CD14-positive monocyte (primary cell): ENCODE data around the gene STRBP. TPM values are rescaled to one million over a fixed set of nuclear protein-coding genes. Genes with fewer than 3 reads are reported as not detected.

ENCODE experiments used
- DNase-seq, 3 donors: peaks; one replicate each; pipeline ENCODE4 v3.0.0-alpha.2; 2011 to 2022
- H2AFZ ChIP-seq: 2 replicates; pipeline ENCODE4 v1.6.0; 2012; ENCODE audit warnings: mild to moderate bottlenecking, low read depth, low read length, inconsistent platforms; ENCODE audit not compliant: insufficient read depth, poor library complexity, severe bottlenecking
- H3K27ac ChIP-seq, 2 donors: 1 replicate in 1 of 2; 2 replicates in 1 of 2; pipeline ENCODE4 v1.5.1; 2012 to 2013; ENCODE audit warnings: low read length in 2 of 2, control low read depth in 1 of 2, inconsistent platforms in 1 of 2, low read depth in 1 of 2, mild to moderate bottlenecking in 1 of 2
- H3K27me3 ChIP-seq, 2 donors: one replicate each; pipeline versions ENCODE4 v1.6.0 to v1.6.1; 2011 to 2013; ENCODE audit warnings: low read length in 2 of 2; ENCODE audit not compliant: control insufficient read depth in 2 of 2, insufficient read depth in 2 of 2
- H3K36me3 ChIP-seq, 2 donors: replicated peaks in 1 of 2; 1 replicate in 1 of 2; 2 replicates in 1 of 2; pipeline versions ENCODE4 v1.5.1 to v1.6.1; 2012 to 2013; ENCODE audit warnings: low read length in 2 of 2, control low read depth in 1 of 2, inconsistent platforms in 1 of 2, mild to moderate bottlenecking in 1 of 2; ENCODE audit not compliant: insufficient read depth in 2 of 2, control insufficient read depth in 1 of 2
- H3K4me1 ChIP-seq, 2 donors: 1 replicate in 1 of 2; 2 replicates in 1 of 2; pipeline versions ENCODE4 v1.5.1 to v1.6.1; 2012 to 2013; ENCODE audit warnings: low read length in 2 of 2, control low read depth in 1 of 2, inconsistent platforms in 1 of 2, mild to moderate bottlenecking in 1 of 2, moderate library complexity in 1 of 2; ENCODE audit not compliant: insufficient read depth in 2 of 2, control insufficient read depth in 1 of 2
- H3K4me2 ChIP-seq: replicated peaks from 2 replicates; pipeline ENCODE3; 2012; ENCODE audit warnings: low read length, moderate library complexity, mild to moderate bottlenecking; ENCODE audit not compliant: poor library complexity, severe bottlenecking; ENCODE audit errors: extremely low read depth
- H3K4me3 ChIP-seq, 3 experiments: fragments of 200-600 bp in 1 of 3; sonication (generic) in 1 of 3; replicated peaks in 1 of 3; 1 replicate in 2 of 3; 2 replicates in 1 of 3; pipeline ENCODE4 v1.5.1; 2011 to 2013; ENCODE audit warnings: low read length in 3 of 3, mild to moderate bottlenecking in 3 of 3, control low read depth in 2 of 3, low read depth in 2 of 3, inconsistent platforms in 1 of 3, moderate library complexity in 1 of 3
- H3K79me2 ChIP-seq: 2 replicates; pipeline ENCODE4 v1.6.0; 2012; ENCODE audit warnings: mild to moderate bottlenecking, control low read depth, inconsistent platforms, low read length, moderate library complexity; ENCODE audit not compliant: insufficient read depth
- H3K9ac ChIP-seq: 2 replicates; pipeline ENCODE4 v1.6.0; 2017; ENCODE audit warnings: low read length, mild to moderate bottlenecking; ENCODE audit not compliant: insufficient read depth, poor library complexity, severe bottlenecking
- H3K9me3 ChIP-seq, 2 donors: replicated peaks in 1 of 2; 1 replicate in 1 of 2; 2 replicates in 1 of 2; pipeline versions ENCODE4 v1.5.1 to v1.6.1; 2012 to 2013; ENCODE audit warnings: low read length in 2 of 2, control low read depth in 1 of 2; ENCODE audit not compliant: control insufficient read depth in 1 of 2, insufficient read depth in 1 of 2
- H4K20me1 ChIP-seq: 2 replicates; pipeline ENCODE4 v1.6.0; 2012; ENCODE audit warnings: mild to moderate bottlenecking, low read length, control low read depth, moderate library complexity; ENCODE audit not compliant: insufficient read depth
- H3K27ac Mint-ChIP-seq, 7 donors: one replicate each; pipeline ENCODE4 v1.8.0; 2020; ENCODE audit warnings: mild to moderate bottlenecking in 7 of 7, mixed read lengths in 7 of 7, moderate library complexity in 6 of 7, inconsistent platforms in 2 of 7
- H3K27me3 Mint-ChIP-seq, 3 donors: one replicate each; pipeline ENCODE4 v1.8.0; 2021 to 2022; ENCODE audit warnings: low read depth in 3 of 3, mild to moderate bottlenecking in 3 of 3, mixed read lengths in 3 of 3, moderate library complexity in 3 of 3, inconsistent platforms in 1 of 3
- H3K36me3 Mint-ChIP-seq, 2 donors: one replicate each; pipeline ENCODE4 v1.8.0; 2020; ENCODE audit warnings: mixed read lengths in 2 of 2, inconsistent platforms in 1 of 2, mild to moderate bottlenecking in 1 of 2
- H3K4me1 Mint-ChIP-seq: one replicate; pipeline ENCODE4 v1.8.0; 2020; ENCODE audit warnings: mild to moderate bottlenecking, mixed read lengths
- H3K4me3 Mint-ChIP-seq, 2 donors: one replicate each; pipeline ENCODE4 v1.8.0; 2020; ENCODE audit warnings: mild to moderate bottlenecking in 2 of 2, mixed read lengths in 2 of 2, moderate library complexity in 1 of 2
- H3K9me3 Mint-ChIP-seq, 7 donors: one replicate each; pipeline ENCODE4 v1.8.0; 2020 to 2022; ENCODE audit warnings: mixed read lengths in 7 of 7, mild to moderate bottlenecking in 6 of 7, moderate library complexity in 6 of 7, inconsistent platforms in 2 of 7
- WGBS: methylation state at CpG from one replicate; pipeline ENCODE4 v1.1.5; 2013; ENCODE audit warnings: missing lambda C conversion rate; ENCODE audit not compliant: insufficient coverage; 5-methylcytosine and 5-hydroxymethylcytosine counted together
- intact Hi-C, 2 donors: fragments of 100-400 bp; cut with micrococcal nuclease; formaldehyde crosslinking; loops; one replicate each; pipeline versions ENCODE4 v1.15.0 to v1.15.1; 2023
- polyA plus RNA-seq, 3 donors: library from polyadenylated mRNA; depleted of rRNA in 1 of 3; unstranded in 2 of 3; stranded (reverse) in 1 of 3; fragments of 300-500 nt in 2 of 3; fragments of >200 nt in 1 of 3; fragmentation: Illumina TruSeq in 2 of 3; gene quantifications; 1 replicate in 2 of 3; 2 replicates in 1 of 3; pipeline ENCODE4 v1.2.3, GENCODE V29; 2012 to 2021
- TF ChIP-seq, protein P1 (sequence below): fragments of 200-600 bp; IDR thresholded peaks from one replicate; pipeline ENCODE4 v1.8.0; 2022; ENCODE audit warnings: antibody characterized with exemption, mild to moderate bottlenecking

Gene STRBP
- polyA plus RNA-seq, 3 donors = 0.97 to 1.9 (median 1.9) TPM

DNA sequence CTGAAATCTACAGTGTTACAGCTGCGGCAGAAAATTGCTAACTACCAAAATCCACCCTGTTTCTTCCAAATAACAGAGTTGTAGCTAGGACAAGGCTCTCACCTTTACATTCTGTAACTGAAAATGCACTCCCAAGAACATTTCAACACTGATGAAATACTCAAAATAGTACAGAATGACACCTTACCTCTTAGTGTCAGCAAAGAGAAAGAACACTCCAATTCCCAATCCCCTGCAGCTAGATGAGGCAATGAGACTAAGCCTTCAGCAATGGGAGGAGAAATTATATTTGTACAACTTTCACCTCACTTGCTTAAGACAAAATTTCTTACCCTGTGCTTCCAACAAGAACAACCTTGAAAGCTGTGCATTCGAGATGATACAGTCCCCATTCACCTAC lies 31.2 kb downstream of the STRBP start:
- Mint-ChIP-seq H3K9me3 (peaks cover 0 to 2% (median 0%) of the 10 kb centered on the region in 7 donors), H3K27ac (no peak overlapping the region), H3K4me3 (no peak overlapping the region), H3K36me3 (no peaks in the 10 kb centered on the region), H3K27me3 (no peaks in the 10 kb centered on the region), H3K4me1 (no peaks in the 10 kb centered on the region)
- no peak overlapping the region for H2AFZ ChIP-seq
- no peak overlapping the region for H3K4me2 ChIP-seq
- H3K27me3 ChIP-seq = no peaks in the 10 kb centered on the region
- no peaks in the 10 kb centered on the region for H4K20me1 ChIP-seq
- H3K4me1 ChIP-seq = no peaks in the 10 kb centered on the region
- H3K27ac ChIP-seq = no peak overlapping the region
- H3K36me3 ChIP-seq = no peaks in the 10 kb centered on the region
- no peaks in the 10 kb centered on the region for H3K9me3 ChIP-seq
- TF ChIP-seq, protein P1, sequence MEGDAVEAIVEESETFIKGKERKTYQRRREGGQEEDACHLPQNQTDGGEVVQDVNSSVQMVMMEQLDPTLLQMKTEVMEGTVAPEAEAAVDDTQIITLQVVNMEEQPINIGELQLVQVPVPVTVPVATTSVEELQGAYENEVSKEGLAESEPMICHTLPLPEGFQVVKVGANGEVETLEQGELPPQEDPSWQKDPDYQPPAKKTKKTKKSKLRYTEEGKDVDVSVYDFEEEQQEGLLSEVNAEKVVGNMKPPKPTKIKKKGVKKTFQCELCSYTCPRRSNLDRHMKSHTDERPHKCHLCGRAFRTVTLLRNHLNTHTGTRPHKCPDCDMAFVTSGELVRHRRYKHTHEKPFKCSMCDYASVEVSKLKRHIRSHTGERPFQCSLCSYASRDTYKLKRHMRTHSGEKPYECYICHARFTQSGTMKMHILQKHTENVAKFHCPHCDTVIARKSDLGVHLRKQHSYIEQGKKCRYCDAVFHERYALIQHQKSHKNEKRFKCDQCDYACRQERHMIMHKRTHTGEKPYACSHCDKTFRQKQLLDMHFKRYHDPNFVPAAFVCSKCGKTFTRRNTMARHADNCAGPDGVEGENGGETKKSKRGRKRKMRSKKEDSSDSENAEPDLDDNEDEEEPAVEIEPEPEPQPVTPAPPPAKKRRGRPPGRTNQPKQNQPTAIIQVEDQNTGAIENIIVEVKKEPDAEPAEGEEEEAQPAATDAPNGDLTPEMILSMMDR = no peak
- H3K79me2 ChIP-seq = no peaks in the 10 kb centered on the region
- 100% methylated on average over 2 of the region's 2 CpGs for WGBS
- intact Hi-C loops = no loop called here
- H3K9ac ChIP-seq = no peak overlapping the region
- DNase-seq = no peak
- H3K4me3 ChIP-seq = no peak overlapping the region

DNA sequence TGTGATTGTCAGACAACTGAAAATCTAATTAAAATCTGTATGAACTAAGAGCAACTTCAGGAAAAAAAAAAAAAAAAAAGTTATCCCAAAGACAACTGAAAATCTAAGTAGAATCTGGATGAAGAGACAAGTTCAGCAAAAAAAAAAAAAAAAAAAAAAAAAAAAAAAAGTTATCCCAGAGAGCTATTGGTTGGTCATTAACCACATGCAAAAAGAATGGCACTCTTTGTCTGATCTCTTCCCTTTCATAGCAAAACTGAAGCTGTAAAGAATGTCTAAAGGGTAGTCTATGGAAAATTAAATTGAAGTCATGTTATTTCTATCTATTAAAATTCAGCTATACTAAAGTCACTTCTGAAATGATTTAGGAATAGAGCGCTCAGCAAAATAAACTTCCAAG lies 32.9 kb downstream of the STRBP start:
- Mint-ChIP-seq H3K36me3 (no peaks in the 10 kb centered on the region), H3K4me3 (no peak overlapping the region), H3K4me1 (no peaks in the 10 kb centered on the region), H3K9me3 (no peaks in the 10 kb centered on the region), H3K27me3 (no peaks in the 10 kb centered on the region), H3K27ac (no peak overlapping the region)
- Histone ChIP-seq H3K79me2 (no peaks in the 10 kb centered on the region), H3K27me3 (no peaks in the 10 kb centered on the region), H3K36me3 (no peaks in the 10 kb centered on the region), H2AFZ (no peak overlapping the region), H3K9ac (no peak overlapping the region), H3K4me3 (no peak overlapping the region), H3K9me3 (no peaks in the 10 kb centered on the region), H4K20me1 (no peaks in the 10 kb centered on the region), H3K27ac (no peak overlapping the region), H3K4me1 (no peaks in the 10 kb centered on the region), H3K4me2 (no peak overlapping the region)
- WGBS = no CpG with 5 or more reads among the region's 1 CpG
- DNase-seq = no peak
- intact Hi-C loops = no loop called here
- TF ChIP-seq, protein P1 = no peak
